Fibroblast of villous mesenchyme (primary cell): ENCODE measurements around the gene ZC3H4. TPM values are rescaled to one million over a fixed set of nuclear protein-coding genes. Genes with fewer than 3 reads are reported as not detected.

ENCODE experiments used
- DNase-seq: peaks from one replicate; pipeline ENCODE4 v3.0.0-alpha.2; 2010; ENCODE audit warnings: low read depth
- H3K4me3 ChIP-seq: 2 replicates; pipeline ENCODE4 v1.5.1; 2011; ENCODE audit warnings: low read depth, mild to moderate bottlenecking, low read length
- total RNA-seq: library from RNA; depleted of rRNA; stranded (reverse); fragments of >200 nt; gene quantifications from 2 replicates; pipeline ENCODE4 v1.2.3, GENCODE V29; 2012
- TF ChIP-seq, protein P1 (sequence below): IDR thresholded peaks from 2 replicates; pipeline ENCODE4 v1.5.1; 2012; ENCODE audit warnings: low read depth, mild to moderate bottlenecking, low read length; ENCODE audit not compliant: insufficient read depth

ZC3H4 gene
- total RNA-seq, 1 donor, result 16.0 TPM

DNA sequence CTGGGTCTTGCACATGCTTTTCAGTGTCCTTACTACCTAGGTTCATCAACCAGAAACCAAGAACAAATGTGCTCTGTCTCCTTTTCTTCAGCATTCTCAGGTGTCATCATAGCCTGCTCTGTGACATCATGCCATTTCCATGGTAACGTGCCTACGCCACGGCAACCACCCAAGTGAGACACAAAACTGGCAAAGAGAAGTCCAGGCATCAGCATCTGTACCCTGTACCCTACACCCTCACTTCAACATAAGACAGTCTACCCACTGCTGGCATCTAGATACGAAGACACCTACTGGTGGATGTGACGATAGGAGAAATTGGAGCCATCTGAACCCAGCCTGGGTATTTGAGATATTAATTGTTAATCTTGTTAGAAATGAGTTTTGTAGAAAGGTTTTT is 13.3 kb downstream of the ZC3H4 start:
- TF ChIP-seq, protein P1, sequence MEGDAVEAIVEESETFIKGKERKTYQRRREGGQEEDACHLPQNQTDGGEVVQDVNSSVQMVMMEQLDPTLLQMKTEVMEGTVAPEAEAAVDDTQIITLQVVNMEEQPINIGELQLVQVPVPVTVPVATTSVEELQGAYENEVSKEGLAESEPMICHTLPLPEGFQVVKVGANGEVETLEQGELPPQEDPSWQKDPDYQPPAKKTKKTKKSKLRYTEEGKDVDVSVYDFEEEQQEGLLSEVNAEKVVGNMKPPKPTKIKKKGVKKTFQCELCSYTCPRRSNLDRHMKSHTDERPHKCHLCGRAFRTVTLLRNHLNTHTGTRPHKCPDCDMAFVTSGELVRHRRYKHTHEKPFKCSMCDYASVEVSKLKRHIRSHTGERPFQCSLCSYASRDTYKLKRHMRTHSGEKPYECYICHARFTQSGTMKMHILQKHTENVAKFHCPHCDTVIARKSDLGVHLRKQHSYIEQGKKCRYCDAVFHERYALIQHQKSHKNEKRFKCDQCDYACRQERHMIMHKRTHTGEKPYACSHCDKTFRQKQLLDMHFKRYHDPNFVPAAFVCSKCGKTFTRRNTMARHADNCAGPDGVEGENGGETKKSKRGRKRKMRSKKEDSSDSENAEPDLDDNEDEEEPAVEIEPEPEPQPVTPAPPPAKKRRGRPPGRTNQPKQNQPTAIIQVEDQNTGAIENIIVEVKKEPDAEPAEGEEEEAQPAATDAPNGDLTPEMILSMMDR, result no peak
- no peak for DNase-seq
- H3K4me3 ChIP-seq, result no peak overlapping the region

DNA sequence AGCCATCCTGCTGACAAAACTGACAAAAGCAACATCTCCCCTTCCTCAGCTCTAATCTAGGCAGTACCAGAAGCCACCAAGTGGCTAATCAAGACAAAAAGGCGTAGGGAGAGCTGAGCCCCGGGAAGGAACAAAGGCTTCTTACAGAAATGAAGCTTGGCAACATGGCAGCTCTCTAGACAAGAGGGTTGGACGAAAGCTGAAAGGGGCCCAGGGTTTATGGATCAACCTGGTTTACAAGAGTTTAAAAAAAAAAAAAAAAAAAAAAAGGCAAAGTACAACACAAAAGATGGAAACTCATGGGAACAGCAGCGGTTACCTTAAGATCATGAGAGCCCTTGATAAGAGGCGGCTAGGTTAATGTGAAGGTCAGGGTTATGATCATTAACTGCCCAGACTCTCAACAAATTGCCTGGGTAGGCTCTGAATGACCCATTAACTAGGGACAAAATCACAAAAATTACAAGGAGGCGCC is 14.0 kb downstream of the ZC3H4 start:
- TF ChIP-seq, protein P1, result no peak
- H3K4me3 ChIP-seq, result no peak overlapping the region
- no peak for DNase-seq

DNA sequence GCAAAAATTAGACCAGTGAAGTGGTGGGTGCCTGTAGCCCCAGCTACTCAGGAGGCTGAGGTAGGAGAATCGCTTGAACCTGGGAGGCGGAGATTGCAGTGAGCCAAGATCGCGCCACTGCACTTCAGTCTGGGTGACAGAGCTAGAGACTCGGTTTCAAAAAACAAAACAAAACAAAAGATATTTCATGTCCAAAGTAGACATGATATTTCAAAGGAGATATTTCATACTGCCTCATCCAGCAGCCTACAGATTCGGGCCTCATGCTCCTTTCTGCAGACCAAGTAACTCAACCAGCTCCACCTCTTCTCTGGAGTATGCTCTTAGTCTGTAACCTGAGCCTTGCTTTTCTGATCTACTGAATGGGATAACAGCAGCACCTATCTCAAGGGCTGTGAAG is 15.0 kb downstream of the ZC3H4 start:
- DNase-seq, result no peak
- H3K4me3 ChIP-seq, result no peak overlapping the region
- TF ChIP-seq, protein P1, result no peak

DNA sequence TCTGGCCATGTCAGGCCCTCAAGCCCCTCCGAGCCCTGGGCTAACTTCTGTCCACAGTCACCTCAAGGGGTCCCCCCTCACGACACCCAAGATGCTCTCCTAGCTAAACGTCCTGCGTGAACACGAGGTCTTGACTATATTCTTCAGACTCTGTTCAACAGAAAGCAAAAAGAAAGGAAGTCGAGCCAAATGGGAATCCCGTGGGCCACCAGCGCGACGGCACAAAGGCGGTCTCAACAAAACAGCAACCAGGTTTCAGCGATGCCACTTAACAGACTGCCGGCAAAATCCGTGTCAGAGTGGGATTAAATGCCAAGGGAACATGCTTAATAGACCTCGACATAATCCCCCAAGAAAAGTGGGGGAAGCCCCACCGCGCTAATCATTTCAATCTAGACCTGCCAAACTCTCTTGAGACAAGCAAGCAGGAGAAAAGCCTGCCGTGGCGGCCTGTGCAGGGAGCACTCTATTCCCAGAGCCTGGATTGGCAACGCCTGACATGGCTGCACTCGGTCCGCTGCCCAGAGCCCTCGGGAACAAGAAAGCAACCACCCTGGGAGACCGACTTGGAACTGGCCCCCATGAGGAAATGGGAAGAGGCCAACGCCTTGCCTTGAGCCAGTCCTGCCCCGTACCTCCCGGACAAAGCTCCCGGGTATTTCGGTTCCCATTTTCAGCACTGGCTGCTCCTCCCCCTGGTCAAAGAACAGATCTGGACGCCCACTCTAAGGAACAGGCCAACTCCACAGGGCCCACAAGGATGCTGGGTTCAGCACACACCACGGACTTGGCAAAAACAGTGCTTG is 16.0 kb downstream of the ZC3H4 start:
- DNase-seq, result no peak
- no peak overlapping the region for H3K4me3 ChIP-seq
- TF ChIP-seq, protein P1, result no peak

DNA sequence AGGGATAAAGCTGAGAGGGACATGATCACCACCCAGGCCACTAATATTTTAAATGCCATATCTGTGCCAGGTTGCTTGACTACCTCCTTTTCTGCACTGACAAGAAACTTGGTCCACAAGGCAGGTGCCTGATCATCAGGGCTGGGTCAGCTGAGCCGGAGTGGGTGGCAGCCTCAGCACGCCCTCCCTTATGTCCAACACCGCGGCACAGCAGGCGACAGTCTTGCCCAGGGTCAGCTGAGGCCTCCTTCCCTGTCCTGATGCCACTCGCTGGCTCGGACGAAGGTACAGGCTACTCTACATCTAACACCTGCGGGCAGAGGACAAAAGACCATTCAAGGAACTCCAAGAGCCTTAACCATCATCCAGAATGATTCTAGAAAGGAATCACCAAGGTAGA is 16.9 kb downstream of the ZC3H4 start:
- no peak for DNase-seq
- H3K4me3 ChIP-seq, result no peak overlapping the region
- TF ChIP-seq, protein P1, result no peak

DNA sequence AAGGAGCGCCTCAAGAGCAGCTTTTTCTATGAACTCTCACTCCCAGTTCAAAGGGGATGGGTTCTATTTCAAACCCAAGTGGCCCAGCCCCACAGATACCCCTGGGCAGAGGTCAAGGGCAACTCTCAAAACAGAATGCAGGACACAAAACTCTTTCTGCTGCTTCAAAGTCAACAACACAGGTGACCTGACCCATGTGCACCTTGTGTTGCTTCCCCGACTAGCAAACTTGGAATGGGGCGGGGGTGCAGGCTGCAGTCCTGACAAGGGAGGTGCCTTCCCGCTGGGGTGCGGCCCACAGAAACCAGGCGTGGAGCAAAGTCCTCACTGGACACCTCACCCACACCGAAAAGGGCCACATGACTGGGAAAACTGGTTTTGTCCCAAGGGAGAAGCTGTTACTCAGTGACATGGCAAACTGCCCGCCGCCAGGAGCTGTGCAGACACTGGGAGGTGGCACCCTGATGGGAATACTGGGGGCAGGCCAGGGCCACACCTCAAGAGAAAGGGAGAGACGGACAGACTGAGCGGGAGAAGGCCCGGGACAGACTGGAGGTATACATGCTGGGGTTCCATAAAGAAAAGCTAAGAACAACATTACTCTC is 17.4 kb downstream of the ZC3H4 start:
- TF ChIP-seq, protein P1, result no peak
- no peak for DNase-seq
- H3K4me3 ChIP-seq, result no peak overlapping the region
